KBM-7 (cell line): ENCODE data around the gene NCOA1.

Experiments used
- DNase-seq: peaks from one replicate; pipeline ENCODE4 v3.0.0-alpha.2; 2015
- in situ Hi-C: fragments of 300-500 bp; cut with MboI; formaldehyde crosslinking; loops from 2 replicates; pipeline ENCODE4 v1.14.3; 2020; ENCODE audit warnings: low sequenced_read_pairs, low pct_unique_long_range_greater_than_20kb, mixed read lengths

Gene NCOA1

GRCh38 chr2:24708537-24709152 is 217.6 kb downstream of the NCOA1 start:
- in situ Hi-C loops, result no loop called here
- DNase-seq, result no peak

GRCh38 chr2:24710806-24711205 is 219.8 kb downstream of the NCOA1 start:
- in situ Hi-C loops, result no loop called here
- no peak for DNase-seq

- DNase-seq, result no peak
- in situ Hi-C loops, result no loop called here
These were observed 220.8 kb downstream of the NCOA1 start for GRCh38 chr2:24711865-24712264.

GRCh38 chr2:24712296-24712695 is 221.2 kb downstream of the NCOA1 start:
- no peak for DNase-seq
- in situ Hi-C loops, result no loop called here

DNA sequence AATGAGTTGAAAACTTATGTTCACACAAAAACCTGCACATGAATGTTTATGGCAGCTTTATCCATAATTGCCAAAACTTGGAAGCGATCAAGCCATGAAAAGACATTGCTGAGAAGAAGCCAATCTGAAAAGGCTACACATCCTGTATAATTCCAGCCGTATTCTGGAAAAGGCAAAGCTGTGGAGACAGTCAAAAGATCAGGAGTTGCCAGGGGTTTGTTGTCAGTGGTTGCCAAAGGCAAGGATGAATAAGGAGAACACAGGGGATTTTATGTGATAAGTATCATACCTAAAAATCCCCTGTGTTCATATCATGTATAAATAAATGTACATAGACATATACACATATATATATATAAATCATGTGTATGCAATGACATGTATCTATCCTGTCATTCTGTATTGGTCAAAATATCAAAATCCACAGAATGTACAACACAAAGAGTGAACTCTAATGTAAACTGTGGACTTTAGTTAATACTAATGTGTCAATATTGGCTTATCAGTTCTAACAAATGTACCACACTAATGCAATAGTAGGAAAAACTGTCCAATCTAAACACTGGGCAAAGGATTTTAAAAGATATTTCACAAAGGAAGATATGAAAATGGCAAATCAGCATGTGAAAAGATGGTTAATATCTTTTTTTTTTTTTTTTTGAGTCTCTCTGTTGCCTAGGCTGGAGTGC is 226.4 kb downstream of the NCOA1 start:
- DNase-seq, result no peak
- in situ Hi-C loops, result no loop called here

DNA sequence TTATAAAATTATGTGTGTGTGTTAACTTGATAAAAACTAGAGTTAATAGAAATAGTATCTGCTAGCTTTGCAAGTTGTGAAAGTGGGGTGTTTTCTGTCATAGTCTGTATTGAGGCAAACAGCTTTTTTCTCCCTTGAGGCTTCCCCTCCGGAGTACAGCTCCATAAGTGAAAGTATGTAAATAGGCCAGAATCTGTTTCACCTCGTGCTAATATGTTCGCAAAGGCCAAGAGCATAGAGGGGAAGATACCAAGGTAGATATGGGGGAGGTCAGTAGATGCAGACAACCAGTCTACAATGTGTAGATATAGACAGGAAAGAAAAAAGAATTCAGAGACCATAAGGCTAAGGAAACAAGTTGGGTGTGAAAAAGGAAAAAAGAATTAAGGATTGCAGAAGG is 229.3 kb downstream of the NCOA1 start:
- in situ Hi-C loops, result no loop called here
- no peak for DNase-seq

DNA sequence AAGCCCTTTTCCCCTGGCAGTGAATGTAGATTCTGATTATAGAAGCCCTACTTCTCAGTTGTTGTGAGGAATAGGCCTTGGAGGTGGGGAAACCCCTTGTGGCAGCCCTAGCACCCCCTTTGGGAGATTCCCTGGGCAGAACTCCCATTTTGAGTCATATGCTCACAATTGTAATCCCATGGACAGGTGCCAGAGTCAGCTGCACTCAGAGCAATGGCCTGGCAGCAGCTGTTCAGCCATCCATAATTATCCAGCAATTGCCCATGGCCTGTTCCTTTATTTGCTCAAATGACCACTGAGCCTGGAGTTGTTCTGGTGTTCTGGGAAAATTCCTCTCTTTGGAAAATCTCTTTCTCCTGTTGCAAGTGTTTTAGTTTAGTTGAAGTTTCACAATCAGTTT is 230.4 kb downstream of the NCOA1 start:
- DNase-seq, result no peak
- in situ Hi-C loops, result no loop called here

DNA sequence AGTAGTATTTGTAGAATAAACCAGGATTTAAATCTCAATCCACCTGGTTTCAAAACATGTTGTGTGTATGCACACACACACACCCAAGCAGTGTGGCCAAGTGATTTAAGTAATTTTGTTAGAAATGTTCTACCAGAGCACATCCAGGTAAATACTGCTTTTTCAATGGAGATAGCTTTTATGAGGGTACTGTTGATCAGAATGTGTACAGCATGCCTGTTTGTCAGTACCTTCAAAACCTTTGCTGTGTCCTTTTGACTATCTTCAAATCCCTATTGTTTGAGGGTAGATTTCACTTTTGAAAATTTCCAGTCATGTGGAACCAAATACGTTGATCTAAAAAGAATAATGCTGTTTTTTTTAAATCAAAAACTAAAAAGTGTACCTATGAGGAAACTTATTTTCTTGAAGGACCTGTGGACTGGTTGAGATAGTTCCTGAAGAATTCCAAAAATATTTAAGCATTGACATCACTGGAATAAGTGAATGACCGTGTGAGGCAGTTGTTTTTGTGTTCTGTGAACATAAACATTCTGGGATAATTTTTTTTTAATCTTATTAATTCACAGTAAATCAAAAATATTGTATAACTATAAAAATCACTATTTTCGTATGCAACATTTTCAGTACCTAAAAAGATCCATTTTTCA is 231.2 kb downstream of the NCOA1 start:
- no peak for DNase-seq
- in situ Hi-C loops, result no loop called here

DNA sequence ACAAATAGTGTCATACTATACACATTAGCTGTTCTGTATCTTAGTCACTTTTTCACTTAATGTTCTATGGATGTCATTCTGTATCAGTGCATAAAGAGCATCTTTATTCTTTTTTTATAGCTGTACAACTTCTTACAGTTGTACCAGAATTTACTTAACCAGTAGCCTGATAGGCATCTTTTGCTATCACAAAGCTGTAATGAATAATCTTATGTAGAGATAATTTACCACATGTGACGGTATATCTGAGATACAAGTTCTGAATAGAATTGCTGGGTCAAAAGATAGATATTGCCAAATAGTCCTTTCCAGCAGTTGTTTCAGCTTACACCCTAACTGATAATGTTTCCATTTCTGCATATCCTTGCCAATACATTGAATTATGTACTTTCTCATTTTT is 232.1 kb downstream of the NCOA1 start:
- DNase-seq, result no peak
- in situ Hi-C loops, result no loop called here

GRCh38 chr2:24723665-24724064 is 232.6 kb downstream of the NCOA1 start:
- no peak for DNase-seq
- in situ Hi-C loops, result no loop called here

GRCh38 chr2:24724111-24724775 is 233.2 kb downstream of the NCOA1 start:
- in situ Hi-C loops, result no loop called here
- DNase-seq, result no peak

- DNase-seq, result no peak
- in situ Hi-C loops, result no loop called here
These were observed 234.9 kb downstream of the NCOA1 start for GRCh38 chr2:24725956-24726355.

GRCh38 chr2:24730481-24730880 is 239.4 kb downstream of the NCOA1 start:
- DNase-seq, result no peak
- in situ Hi-C loops, result no loop called here

DNA sequence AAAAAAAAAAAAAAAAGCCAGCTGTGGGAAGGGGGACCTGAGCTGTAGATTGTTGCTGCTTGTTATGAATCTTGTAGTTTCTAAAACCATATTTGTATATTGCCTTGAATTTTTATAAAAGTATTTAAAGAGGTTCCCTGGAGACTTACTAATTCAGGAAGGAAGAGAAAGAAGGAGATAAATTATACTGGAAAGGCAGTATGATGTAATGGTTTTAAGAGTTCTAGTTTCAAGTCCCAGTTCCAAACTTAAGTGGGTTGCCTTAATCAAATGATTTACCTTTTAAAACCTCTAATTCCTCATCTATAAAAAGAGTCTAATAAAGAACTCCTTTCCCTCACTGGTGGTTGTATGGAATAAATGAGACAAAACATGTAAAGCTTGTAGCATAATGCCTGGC is 240.0 kb downstream of the NCOA1 start:
- in situ Hi-C loops, result no loop called here
- no peak for DNase-seq

DNA sequence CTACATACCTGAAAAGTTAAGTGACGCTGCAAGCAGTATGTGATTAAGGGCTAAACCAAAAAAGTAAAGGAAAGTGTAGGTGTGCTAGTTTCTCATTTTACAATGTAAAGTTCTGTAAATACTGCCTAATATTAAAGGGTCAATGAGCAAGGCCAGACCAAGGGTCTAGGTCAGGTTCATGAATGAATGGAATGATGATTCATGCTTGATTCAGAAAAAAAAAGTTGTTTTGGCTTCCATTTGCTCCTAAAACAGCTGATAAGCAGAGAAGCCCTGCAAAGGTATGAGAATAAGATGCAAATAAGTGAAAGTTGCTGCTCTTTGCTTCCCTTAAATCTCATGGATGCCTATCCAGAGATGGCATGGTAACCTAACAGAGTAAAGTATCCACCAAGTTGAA is 240.9 kb downstream of the NCOA1 start:
- in situ Hi-C loops, result no loop called here
- DNase-seq, result no peak

DNA sequence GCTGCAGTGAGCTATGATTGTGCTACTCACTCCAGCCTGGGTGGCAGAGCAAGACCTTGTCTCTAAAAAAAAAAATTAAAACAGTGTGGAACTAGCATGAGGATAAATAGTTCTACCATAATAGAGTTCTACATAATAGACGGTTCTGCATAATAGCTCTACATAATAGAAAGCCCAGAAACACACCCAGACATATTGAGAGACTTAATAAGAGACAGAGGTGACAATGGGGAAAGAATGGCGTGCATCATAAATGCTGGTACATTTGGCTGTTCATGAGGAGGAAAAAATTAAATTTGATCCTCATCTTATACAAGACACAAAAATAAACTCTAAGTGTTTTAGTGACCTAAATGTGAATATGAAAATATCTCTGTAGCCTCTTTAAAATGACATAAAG is 243.7 kb downstream of the NCOA1 start:
- no peak for DNase-seq
- in situ Hi-C loops, result no loop called here

GRCh38 chr2:24739354-24740025 is 248.4 kb downstream of the NCOA1 start:
- DNase-seq, result no peak
- in situ Hi-C loops, result no loop called here

GRCh38 chr2:24740142-24740541 is 249.1 kb downstream of the NCOA1 start:
- in situ Hi-C loops, result no loop called here

DNA sequence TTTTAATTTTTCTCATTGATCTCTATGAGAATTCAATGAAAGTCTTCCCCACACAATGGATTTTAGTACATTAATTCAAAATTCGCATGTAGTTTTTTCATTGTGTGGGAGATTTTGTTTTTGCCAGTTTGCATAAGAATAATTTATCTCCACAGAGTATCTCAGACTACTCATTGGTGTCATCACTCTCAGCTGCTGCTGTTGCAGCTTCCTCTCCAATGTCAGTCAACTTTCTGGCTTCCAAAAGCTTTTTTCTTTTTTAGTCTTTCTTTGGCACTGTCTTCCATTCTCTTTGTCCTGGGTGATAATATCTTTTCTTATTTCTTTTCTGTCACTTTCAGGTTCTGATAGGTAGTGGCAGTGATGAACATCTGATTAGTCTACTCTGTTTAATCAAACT is 251.7 kb downstream of the NCOA1 start:
- in situ Hi-C loops, result no loop called here
- DNase-seq, result no peak

More at GRCh38 chr2:24740142-24740541, 249.1 kb downstream of the NCOA1 start:
- no peak for DNase-seq

- in situ Hi-C loops, result no loop called here
- DNase-seq, result no peak
These were observed 252.9 kb downstream of the NCOA1 start for GRCh38 chr2:24743924-24744323.
